MCF 10A (cell line): ENCODE measurements around the gene DCLK2. TPM values are rescaled to one million over a fixed set of nuclear protein-coding genes. Genes with fewer than 3 reads are reported as not detected.

ENCODE experiments used
- BruUV-seq: library from RNA; stranded (reverse); fragments of 400-500 nt; replicated peaks from 2 replicates; lab custom pipeline; 2021; lab: Mats Ljungman, UMichigan
- CTCF ChIA-PET: fragments of 300-600 bp; sonication (Branson Sonifier 250); formaldehyde crosslinking; extraction: SDS; loops from one replicate; lab custom pipeline; 2021; ENCODE audit warnings: antibody characterized with exemption, inconsistent platforms; lab: Yijun Ruan, JAX
- POLR2A ChIA-PET: fragments of 300-600, 350-650 bp; sonication (Branson Sonifier 250); formaldehyde crosslinking; extraction: SDS; loops from one replicate; lab custom pipeline; 2020; ENCODE audit warnings: antibody characterized with exemption, inconsistent platforms; lab: Yijun Ruan, JAX
- DNase-seq: peaks from one replicate; pipeline ENCODE4 v3.0.0-alpha.2; 2018; ENCODE audit not compliant: unreplicated experiment
- H3K27ac Mint-ChIP-seq: one replicate; pipeline ENCODE4 v1.8.0; 2022; ENCODE audit warnings: mild to moderate bottlenecking, low read depth, mixed read lengths; ENCODE audit not compliant: unreplicated experiment
- H3K27me3 Mint-ChIP-seq: one replicate; pipeline ENCODE4 v1.8.0; 2022; ENCODE audit warnings: mixed read lengths; ENCODE audit not compliant: insufficient read depth, unreplicated experiment
- H3K36me3 Mint-ChIP-seq: one replicate; pipeline ENCODE4 v1.8.0; 2022; ENCODE audit warnings: mild to moderate bottlenecking, moderate library complexity, mixed read lengths; ENCODE audit not compliant: insufficient read depth, unreplicated experiment
- H3K4me1 Mint-ChIP-seq: one replicate; pipeline ENCODE4 v1.8.0; 2022; ENCODE audit warnings: mixed read lengths; ENCODE audit not compliant: insufficient read depth, unreplicated experiment
- H3K4me3 Mint-ChIP-seq: one replicate; pipeline ENCODE4 v1.8.0; 2022; ENCODE audit warnings: mild to moderate bottlenecking, moderate library complexity, mixed read lengths; ENCODE audit not compliant: unreplicated experiment
- H3K9me3 Mint-ChIP-seq: one replicate; pipeline ENCODE4 v1.8.0; 2022; ENCODE audit warnings: mixed read lengths; ENCODE audit not compliant: unreplicated experiment
- CTCF ChIP-seq: fragments of 200-600 bp; IDR thresholded peaks from one replicate; pipeline ENCODE4 v1.8.0; 2022; ENCODE audit warnings: antibody characterized with exemption, mild to moderate bottlenecking; ENCODE audit not compliant: unreplicated experiment
- intact Hi-C: fragments of 100-400 bp; cut with micrococcal nuclease; formaldehyde crosslinking; loops from 2 replicates; pipeline ENCODE4 v1.14.1; 2022
- total RNA-seq: library from RNA; stranded (reverse); gene quantifications from 2 replicates; pipeline ENCODE4 v1.2.3, GENCODE V29; 2022

DCLK2 gene
- total RNA-seq, 1 experiment from 2014 or later: 1.2 TPM

GRCh38 chr4:150164055-150164454 is 85.8 kb downstream of the DCLK2 start:
- Mint-ChIP-seq H3K36me3 (no peaks in the 10 kb centered on the region), H3K9me3 (no peaks in the 10 kb centered on the region), H3K4me1 (peaks cover 4% of the 10 kb centered on the region), H3K4me3 (no peak overlapping the region), H3K27me3 (no peaks in the 10 kb centered on the region), H3K27ac (no peak overlapping the region)
- intact Hi-C loops: no loop called here
- CTCF ChIA-PET: interaction anchor here (0.6 to 1.2 kb wide), 2 partner anchors 53 to 265 kb away, joined by 3 to 4 read pairs; no protein-coding TSS in a partner anchor
- BruUV-seq: no TSS peak
- TF ChIP-seq CTCF: no peak
- no peak for DNase-seq
- POLR2A ChIA-PET: no interaction called here

- Mint-ChIP-seq H3K36me3 (no peaks in the 10 kb centered on the region), H3K27ac (no peak overlapping the region)
- no peak for DNase-seq
These were observed 86.8 kb downstream of the DCLK2 start for GRCh38 chr4:150164956-150165629.

GRCh38 chr4:150167054-150167453 is 88.8 kb downstream of the DCLK2 start:
- Mint-ChIP-seq H3K27me3 (no peaks in the 10 kb centered on the region), H3K9me3 (no peaks in the 10 kb centered on the region), H3K4me1 (peaks cover 4% of the 10 kb centered on the region), H3K4me3 (no peak overlapping the region), H3K36me3 (no peaks in the 10 kb centered on the region), H3K27ac (no peak overlapping the region)
- no TSS peak for BruUV-seq
- intact Hi-C loops: no loop called here
- no peak for TF ChIP-seq CTCF
- DNase-seq: no peak
- POLR2A ChIA-PET: no interaction called here
- CTCF ChIA-PET: interaction anchor here (0.6 kb wide), 2 partner anchors 16 to 60 kb away, joined by 3 to 4 read pairs; no protein-coding TSS in a partner anchor

More at GRCh38 chr4:150164956-150165629, 86.8 kb downstream of the DCLK2 start:
- ChIA-PET POLR2A (no interaction called here), CTCF (no interaction called here)
- H3K27me3 Mint-ChIP-seq: no peaks in the 10 kb centered on the region
- intact Hi-C loops: no loop called here
- H3K4me3 Mint-ChIP-seq: no peak overlapping the region
- BruUV-seq: no TSS peak
- peaks cover 4% of the 10 kb centered on the region for H3K4me1 Mint-ChIP-seq
- H3K9me3 Mint-ChIP-seq: no peaks in the 10 kb centered on the region
- no peak for TF ChIP-seq CTCF

GRCh38 chr4:150173432-150173861 is 95.2 kb downstream of the DCLK2 start:
- Mint-ChIP-seq H3K36me3 (no peaks in the 10 kb centered on the region), H3K27ac (no peak overlapping the region), H3K27me3 (no peaks in the 10 kb centered on the region), H3K4me1 (no peaks in the 10 kb centered on the region), H3K4me3 (no peak overlapping the region), H3K9me3 (no peaks in the 10 kb centered on the region)
- intact Hi-C loops: no loop called here
- no TSS peak for BruUV-seq
- ChIA-PET POLR2A (no interaction called here), CTCF (no interaction called here)
- TF ChIP-seq CTCF: no peak
- no peak for DNase-seq
